Lower leg skin (tissue), 3 donors: ENCODE results near the gene ACOX1.

Source experiments
- POLR2A ChIP-seq, 2 donors: fragments of 450-650 bp; IDR thresholded peaks; one replicate each; pipeline ENCODE4 v1.6.1; 2016 to 2017; ENCODE audit warnings: antibody characterized with exemption in 2 of 2, mild to moderate bottlenecking in 1 of 2, moderate library complexity in 1 of 2
- TF ChIP-seq, protein P1 (sequence below), 3 donors: fragments of 450-650 bp; IDR thresholded peaks; one replicate each; pipeline ENCODE4 v1.5.1; 2016; ENCODE audit warnings: antibody characterized with exemption in 3 of 3, mild to moderate bottlenecking in 3 of 3, moderate library complexity in 2 of 3

DNA sequence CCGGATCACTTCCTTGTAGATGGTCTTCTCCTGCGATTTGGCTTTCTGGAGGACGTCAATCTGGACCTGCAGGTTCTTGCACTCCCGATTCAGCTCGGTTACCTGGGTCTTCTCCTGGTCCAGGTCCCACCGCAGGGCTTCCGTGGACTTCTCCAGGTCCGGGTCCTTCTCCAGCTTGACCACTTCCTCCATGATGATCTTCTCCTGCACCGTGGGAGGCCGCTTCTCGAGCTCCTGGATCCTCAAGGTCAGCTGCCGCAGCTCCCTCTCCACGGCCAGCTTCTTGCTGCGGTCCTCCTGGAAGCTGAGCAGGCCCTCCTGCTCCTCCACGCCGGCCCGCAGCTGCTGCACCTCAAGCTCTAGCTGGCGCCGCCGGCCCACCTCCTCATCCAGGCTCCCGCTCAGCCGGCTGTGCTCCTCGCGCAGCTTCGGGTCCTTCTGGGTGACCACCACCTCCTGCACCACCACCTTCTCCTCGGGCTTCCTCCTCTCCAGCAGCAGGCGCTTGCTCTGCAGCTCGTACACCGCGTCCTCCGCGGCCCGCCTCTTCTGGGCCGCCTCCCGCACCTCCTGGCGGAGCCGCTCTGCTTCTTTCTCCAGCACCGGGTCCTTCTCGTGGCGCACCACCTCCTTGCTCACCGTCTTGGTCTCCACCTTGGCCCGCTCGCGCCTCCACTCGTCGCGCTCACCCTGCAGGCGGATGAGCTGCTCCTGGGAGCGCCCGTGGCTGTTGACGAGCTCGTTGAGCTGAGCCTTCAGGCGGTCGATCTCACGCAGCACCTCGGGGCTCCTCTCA lies 29.9 kb upstream of the ACOX1 start:
- TF ChIP-seq, protein P1, sequence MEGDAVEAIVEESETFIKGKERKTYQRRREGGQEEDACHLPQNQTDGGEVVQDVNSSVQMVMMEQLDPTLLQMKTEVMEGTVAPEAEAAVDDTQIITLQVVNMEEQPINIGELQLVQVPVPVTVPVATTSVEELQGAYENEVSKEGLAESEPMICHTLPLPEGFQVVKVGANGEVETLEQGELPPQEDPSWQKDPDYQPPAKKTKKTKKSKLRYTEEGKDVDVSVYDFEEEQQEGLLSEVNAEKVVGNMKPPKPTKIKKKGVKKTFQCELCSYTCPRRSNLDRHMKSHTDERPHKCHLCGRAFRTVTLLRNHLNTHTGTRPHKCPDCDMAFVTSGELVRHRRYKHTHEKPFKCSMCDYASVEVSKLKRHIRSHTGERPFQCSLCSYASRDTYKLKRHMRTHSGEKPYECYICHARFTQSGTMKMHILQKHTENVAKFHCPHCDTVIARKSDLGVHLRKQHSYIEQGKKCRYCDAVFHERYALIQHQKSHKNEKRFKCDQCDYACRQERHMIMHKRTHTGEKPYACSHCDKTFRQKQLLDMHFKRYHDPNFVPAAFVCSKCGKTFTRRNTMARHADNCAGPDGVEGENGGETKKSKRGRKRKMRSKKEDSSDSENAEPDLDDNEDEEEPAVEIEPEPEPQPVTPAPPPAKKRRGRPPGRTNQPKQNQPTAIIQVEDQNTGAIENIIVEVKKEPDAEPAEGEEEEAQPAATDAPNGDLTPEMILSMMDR (IDR thresholded peaks at IDR 0.05) = no peak
- TF ChIP-seq POLR2A (IDR thresholded peaks at IDR 0.05) = no peak
